ENCODE measurements around the gene DMRTC2. TPM values are rescaled to one million over a fixed set of nuclear protein-coding genes. Genes with fewer than 3 reads are reported as not detected.
"Not testable (repeated sequence)": the region's sequence is repeated elsewhere in the genome, so short reads cannot be mapped to it uniquely, and the experiment has no call there.

DMRTC2 gene
- total and polyA plus RNA-seq, 2 of the 8 experiments (the other 6 are each of a cell fraction or from before 2014, with no cell fraction given): not detected

DNA sequence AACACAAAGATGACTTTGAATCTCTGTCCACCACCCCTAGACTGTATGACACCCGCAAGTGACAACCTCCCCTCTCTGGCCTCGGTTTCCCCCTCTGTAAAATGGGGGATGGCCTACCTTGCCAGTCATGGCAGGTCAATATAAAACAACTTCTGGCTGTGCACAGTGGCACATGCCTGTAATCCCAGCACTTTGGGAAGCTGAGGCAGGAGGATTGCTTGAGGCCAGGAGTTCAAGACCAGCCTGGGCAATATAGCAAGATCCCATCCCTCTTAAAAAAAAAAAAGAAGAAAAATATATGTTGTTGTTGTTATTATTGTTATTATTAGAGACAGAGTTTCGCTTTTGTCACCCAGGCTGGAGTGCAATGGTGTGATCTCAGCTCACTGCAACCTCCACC lies 31.1 kb downstream of the DMRTC2 start:
- not testable (repeated sequence) for H3K27me3 ChIP-seq (replicated peaks in 1 of 4; ENCODE audit: control insufficient read depth in 3 of 4, extremely low read depth in 1 of 4, insufficient read depth in 3 of 4, low read length in 3 of 4); H3K79me1 ChIP-seq (ENCODE audit: low read depth, low read length); H3K4me3 ChIP-seq (ENCODE audit: extremely low read depth in 1 of 4, insufficient read depth in 2 of 4, low read depth in 3 of 4, low read length in 4 of 4); H3K9me3 ChIP-seq (ENCODE audit: insufficient read depth in 2 of 2, low read depth in 1 of 2, low read length in 1 of 2); DNase-seq (ENCODE audit: low read depth in 1 of 2, low spot score in 2 of 2); H3K56ac ChIP-seq (replicated peaks; ENCODE audit: insufficient read length, low read depth, low read length); H2BK20ac ChIP-seq (ENCODE audit: low read length); H2BK120ac ChIP-seq (replicated peaks; ENCODE audit: low read depth, low read length); H2BK5ac ChIP-seq (ENCODE audit: low read depth, low read length); H3K23ac ChIP-seq (ENCODE audit: insufficient read length); H3K9ac ChIP-seq (replicated peaks in 1 of 4; ENCODE audit: extremely low read depth in 1 of 4, low read depth in 3 of 4, low read length in 3 of 4); H2BK15ac ChIP-seq (ENCODE audit: low read length); H3K18ac ChIP-seq (ENCODE audit: extremely low read depth, low read length); H3K4me1 ChIP-seq (replicated peaks in 1 of 4; ENCODE audit: control insufficient read depth in 3 of 4, insufficient read depth in 4 of 4, low read length in 3 of 4); H2BK12ac ChIP-seq (ENCODE audit: low read depth, low read length); H2AFZ ChIP-seq (ENCODE audit: low read length); H4K91ac ChIP-seq (replicated peaks; ENCODE audit: insufficient read length, low read length); H3K4me2 ChIP-seq (ENCODE audit: insufficient read depth in 1 of 2, low read depth in 2 of 2, low read length in 2 of 2); H4K20me1 ChIP-seq (replicated peaks in 1 of 2; ENCODE audit: control insufficient read depth in 1 of 2, insufficient read depth in 2 of 2, low read length in 2 of 2); H4K8ac ChIP-seq (ENCODE audit: extremely low read depth, insufficient read depth, low read length); H2AK5ac ChIP-seq (ENCODE audit: low read depth, low read length); H3K79me2 ChIP-seq (ENCODE audit: control insufficient read depth in 1 of 2, insufficient read depth in 2 of 2, low read length in 2 of 2); H3K23me2 ChIP-seq (ENCODE audit: low read depth, low read length); H3K14ac ChIP-seq (ENCODE audit: insufficient read length); FAIRE-seq; H3K4ac ChIP-seq (replicated peaks; ENCODE audit: insufficient read length, low read depth, low read length); H3K27ac ChIP-seq (ENCODE audit: low read depth, low read length); H4K5ac ChIP-seq (ENCODE audit: insufficient read length, low read depth, low read length)
- H3K36me3 ChIP-seq (ENCODE audit: control insufficient read depth in 2 of 4, insufficient read depth in 4 of 4, low read length in 3 of 4): peaks cover 2 to 12% (median 10%) of the 10 kb centered on the region in 4 experiments; a peak in 6 of 8 replicates
- ChIA-PET CTCF (ENCODE audit: partially characterized antibody) (interaction anchor here (0.7 to 3.8 kb wide), 6 partner anchors 11 to 76 kb away, joined by 3 to 37 read pairs (median 6); no protein-coding TSS in a partner anchor), POLR2A (ENCODE audit: partially characterized antibody) (interaction anchor here (2.5 to 9.0 kb wide), 4 partner anchors 11 to 18 kb away, joined by 11 to 200 read pairs (median 82); partner anchors contain the start of gene RPS19)
- WGBS, 2 experiments (ENCODE audit: extremely low coverage in 1 of 2, insufficient coverage in 1 of 2, insufficient read length in 1 of 2, insufficient replicate concordance in 2 of 2, low coverage in 1 of 2, low lambda C conversion rate in 2 of 2, missing lambda C conversion rate in 1 of 2): 79% methylated on average over 3 of the region's 3 CpGs; no CpG with 5 or more reads in 1 of the 2 experiments
